ENCODE data around the gene FAF1.

- TF ChIP-seq, protein P1, sequence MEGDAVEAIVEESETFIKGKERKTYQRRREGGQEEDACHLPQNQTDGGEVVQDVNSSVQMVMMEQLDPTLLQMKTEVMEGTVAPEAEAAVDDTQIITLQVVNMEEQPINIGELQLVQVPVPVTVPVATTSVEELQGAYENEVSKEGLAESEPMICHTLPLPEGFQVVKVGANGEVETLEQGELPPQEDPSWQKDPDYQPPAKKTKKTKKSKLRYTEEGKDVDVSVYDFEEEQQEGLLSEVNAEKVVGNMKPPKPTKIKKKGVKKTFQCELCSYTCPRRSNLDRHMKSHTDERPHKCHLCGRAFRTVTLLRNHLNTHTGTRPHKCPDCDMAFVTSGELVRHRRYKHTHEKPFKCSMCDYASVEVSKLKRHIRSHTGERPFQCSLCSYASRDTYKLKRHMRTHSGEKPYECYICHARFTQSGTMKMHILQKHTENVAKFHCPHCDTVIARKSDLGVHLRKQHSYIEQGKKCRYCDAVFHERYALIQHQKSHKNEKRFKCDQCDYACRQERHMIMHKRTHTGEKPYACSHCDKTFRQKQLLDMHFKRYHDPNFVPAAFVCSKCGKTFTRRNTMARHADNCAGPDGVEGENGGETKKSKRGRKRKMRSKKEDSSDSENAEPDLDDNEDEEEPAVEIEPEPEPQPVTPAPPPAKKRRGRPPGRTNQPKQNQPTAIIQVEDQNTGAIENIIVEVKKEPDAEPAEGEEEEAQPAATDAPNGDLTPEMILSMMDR (IDR thresholded peaks at IDR 0.05; ENCODE audit: low read depth, low read length), result no peak
- no peak for TF ChIP-seq EZH2phosphoT487 (IDR thresholded peaks at IDR 0.05; ENCODE audit: low read depth)
Observed at GRCh38 chr1:50967416-50968157, 7.5 kb upstream of the FAF1 start.

Measured in OCI-LY3 (cell line).